Measurements from ENCODE around the gene GPD2. TPM values are rescaled to one million over a fixed set of nuclear protein-coding genes. Genes with fewer than 3 reads are reported as not detected.
A peak's percentile ranks its signal among the peaks of the same experiment; 100 is the strongest.

The GPD2 gene
- total RNA-seq, 1 donor from 2014 or later = 49.5 TPM

DNA sequence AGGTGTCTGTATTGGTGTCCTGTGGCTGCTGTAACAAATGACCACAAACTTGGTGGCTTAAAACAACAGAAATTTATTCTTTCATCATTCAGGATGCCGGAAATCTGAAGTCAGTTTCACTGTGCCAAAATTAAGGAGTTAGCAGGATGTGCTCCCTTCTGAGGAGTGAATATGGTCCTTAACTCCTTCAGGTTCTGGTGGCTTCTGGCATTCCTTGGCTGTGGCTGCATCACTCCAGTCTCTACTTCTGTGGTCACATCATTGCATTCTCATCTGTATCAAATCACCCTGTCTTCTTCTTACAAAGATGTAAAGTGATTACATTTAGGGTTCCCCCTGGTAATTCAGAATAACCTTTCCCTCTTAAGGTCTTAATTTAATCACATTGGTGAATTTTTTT, 12.6 kb downstream of the GPD2 start:
- H3K27me3 Mint-ChIP-seq = no peaks in the 10 kb centered on the region
- no peak for DNase-seq (ENCODE audit: low spot score, unreplicated experiment)
- peaks cover 18% of the 10 kb centered on the region for H3K9me3 Mint-ChIP-seq (ENCODE audit: low read depth)
- peaks cover 25% of the 10 kb centered on the region for H3K36me3 Mint-ChIP-seq (ENCODE audit: insufficient read depth)
- H3K4me1 Mint-ChIP-seq (ENCODE audit: low read depth) = peaks cover 7% of the 10 kb centered on the region
- no peak for TF ChIP-seq CTCF (IDR thresholded peaks at IDR 0.05; ENCODE audit: unreplicated experiment)
- H3K27ac Mint-ChIP-seq = no peak overlapping the region
- H3K4me3 Mint-ChIP-seq (ENCODE audit: low read depth) = no peak overlapping the region

- H3K27me3 Mint-ChIP-seq = no peaks in the 10 kb centered on the region
- peaks cover 28% of the 10 kb centered on the region for H3K36me3 Mint-ChIP-seq (ENCODE audit: insufficient read depth)
- DNase-seq (ENCODE audit: low spot score, unreplicated experiment) = no peak
- H3K4me1 Mint-ChIP-seq (ENCODE audit: low read depth) = peaks cover 11% of the 10 kb centered on the region
- no peak overlapping the region for H3K4me3 Mint-ChIP-seq (ENCODE audit: low read depth)
- H3K9me3 Mint-ChIP-seq (ENCODE audit: low read depth) = peaks cover 25% of the 10 kb centered on the region
- no peak overlapping the region for H3K27ac Mint-ChIP-seq
- TF ChIP-seq CTCF (IDR thresholded peaks at IDR 0.05; ENCODE audit: unreplicated experiment) = no peak
Measured at GRCh38 chr2:156452971-156453370, 16.8 kb downstream of the GPD2 start.

DNA sequence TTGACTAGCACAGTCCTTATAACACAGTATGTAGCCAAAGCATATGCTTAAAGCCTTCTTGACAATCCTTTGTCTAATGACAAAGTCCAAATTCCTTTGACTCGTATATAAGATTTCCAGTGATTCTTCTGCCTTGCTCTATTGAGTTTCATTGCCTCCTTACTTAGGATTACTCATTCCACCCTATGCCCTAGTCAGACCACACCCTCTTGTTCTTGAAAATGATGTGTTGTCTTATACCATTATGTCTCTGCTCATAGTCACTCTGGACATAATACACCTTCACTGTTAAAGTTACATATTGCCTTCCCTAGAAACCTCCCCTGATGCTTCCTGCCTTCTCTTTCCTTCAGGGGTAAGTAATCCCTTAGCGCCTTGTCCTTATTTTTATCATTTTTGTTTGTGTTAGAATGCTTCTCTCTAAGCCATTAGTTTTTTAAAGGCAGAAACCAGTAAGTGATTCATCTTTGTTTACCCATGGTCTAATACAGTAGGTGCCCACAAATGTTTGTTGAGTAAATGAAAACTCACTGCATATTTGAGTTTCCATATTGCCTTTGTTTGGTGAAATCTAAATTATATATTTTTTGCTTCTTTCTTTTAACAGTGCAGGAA, 19.3 kb downstream of the GPD2 start:
- DNase-seq (ENCODE audit: low spot score, unreplicated experiment) = no peak
- Mint-ChIP-seq H3K27me3 (no peaks in the 10 kb centered on the region), H3K27ac (no peak overlapping the region), H3K9me3 (ENCODE audit: low read depth) (peaks cover 18% of the 10 kb centered on the region), H3K36me3 (ENCODE audit: insufficient read depth) (peaks cover 17% of the 10 kb centered on the region), H3K4me3 (ENCODE audit: low read depth) (no peak overlapping the region), H3K4me1 (ENCODE audit: low read depth) (peaks cover 18% of the 10 kb centered on the region)
- TF ChIP-seq CTCF (IDR thresholded peaks at IDR 0.05; ENCODE audit: unreplicated experiment) = no peak

DNA sequence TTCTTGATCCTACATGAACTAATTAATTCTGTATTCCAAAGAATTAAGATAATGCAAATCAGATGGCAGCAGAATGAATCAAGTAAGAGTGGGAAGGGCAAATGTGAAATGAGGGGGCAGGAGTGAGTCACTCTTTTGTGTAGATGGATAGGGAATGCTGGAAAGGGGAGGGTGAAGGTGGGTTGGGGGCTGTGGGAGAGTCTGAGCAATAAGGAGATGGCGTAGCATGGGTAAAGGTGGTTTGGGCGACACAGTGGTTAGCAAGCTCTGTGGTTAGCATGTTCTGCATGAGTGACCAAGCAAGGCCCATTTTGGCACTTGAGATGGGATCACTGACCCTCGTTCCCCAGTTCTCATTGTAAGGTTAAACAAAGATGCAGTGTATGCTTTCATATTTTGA, 20.4 kb downstream of the GPD2 start:
- DNase-seq (ENCODE audit: low spot score, unreplicated experiment) = no peak
- peaks cover 18% of the 10 kb centered on the region for H3K9me3 Mint-ChIP-seq (ENCODE audit: low read depth)
- no peak overlapping the region for H3K27ac Mint-ChIP-seq
- H3K27me3 Mint-ChIP-seq = no peaks in the 10 kb centered on the region
- H3K4me3 Mint-ChIP-seq (ENCODE audit: low read depth) = no peak overlapping the region
- peaks cover 22% of the 10 kb centered on the region for H3K4me1 Mint-ChIP-seq (ENCODE audit: low read depth)
- peaks cover 17% of the 10 kb centered on the region for H3K36me3 Mint-ChIP-seq (ENCODE audit: insufficient read depth)
- no peak for TF ChIP-seq CTCF (IDR thresholded peaks at IDR 0.05; ENCODE audit: unreplicated experiment)

DNA sequence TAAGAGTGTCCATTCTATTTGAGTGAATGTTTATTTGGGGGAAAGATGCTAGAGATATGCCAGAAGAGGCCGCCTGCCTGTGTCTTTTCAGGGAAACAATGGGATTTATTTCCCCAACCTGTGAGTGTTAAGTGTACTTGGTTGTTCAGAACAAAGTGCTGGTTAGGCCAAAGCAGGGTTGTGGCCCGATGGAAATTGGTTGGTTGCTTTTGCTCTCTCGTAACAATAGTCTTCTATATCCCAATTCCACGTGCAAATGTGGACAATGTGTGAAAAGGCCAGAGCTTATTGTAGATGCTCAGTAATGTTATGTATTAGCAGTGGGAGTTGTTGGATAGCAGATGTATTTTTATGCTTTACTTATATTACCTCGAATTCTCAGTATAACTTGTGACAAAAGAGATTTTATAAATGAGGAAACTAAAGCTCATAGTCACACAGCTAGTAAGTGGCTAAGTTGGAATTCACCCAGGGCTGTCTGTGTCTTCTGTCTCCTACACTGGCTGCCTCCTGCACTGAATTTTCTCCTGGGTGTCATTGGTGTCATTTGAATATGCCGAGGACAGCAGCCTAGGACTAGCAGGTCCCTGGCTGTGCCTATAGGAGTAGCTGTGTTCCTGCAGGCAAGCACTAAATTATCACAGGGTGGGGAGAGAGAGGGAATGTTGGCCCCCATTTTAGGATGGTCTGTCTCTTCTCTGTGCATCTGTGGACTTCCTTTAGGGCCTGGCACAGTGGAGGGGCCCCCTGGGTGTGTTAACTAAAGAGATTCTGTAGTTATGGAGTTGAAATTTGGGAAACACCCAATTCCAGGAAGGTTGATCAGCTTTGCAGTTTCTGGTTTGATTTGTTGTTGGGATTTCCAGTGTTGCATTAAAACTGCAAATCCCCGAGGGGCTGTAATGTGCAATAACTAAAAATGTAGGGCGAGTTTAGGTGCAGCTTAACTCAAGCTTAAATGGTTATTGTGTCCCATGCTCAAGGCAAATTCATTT, 21.6 kb downstream of the GPD2 start:
- no peaks in the 10 kb centered on the region for H3K27me3 Mint-ChIP-seq
- no peak for TF ChIP-seq CTCF (IDR thresholded peaks at IDR 0.05; ENCODE audit: unreplicated experiment)
- H3K9me3 Mint-ChIP-seq (ENCODE audit: low read depth) = peaks cover 13% of the 10 kb centered on the region
- no peak for DNase-seq (ENCODE audit: low spot score, unreplicated experiment)
- no peak overlapping the region for H3K4me3 Mint-ChIP-seq (ENCODE audit: low read depth)
- H3K36me3 Mint-ChIP-seq (ENCODE audit: insufficient read depth) = peaks cover 10% of the 10 kb centered on the region
- H3K4me1 Mint-ChIP-seq (ENCODE audit: low read depth) = peaks cover 25% of the 10 kb centered on the region
- H3K27ac Mint-ChIP-seq = peak overlapping the region; percentile 11

All from progenitor cell of endocrine pancreas (in vitro differentiated cells).